ENCODE results near the gene TUBG1.
"Not testable (repeated sequence)": the region's sequence is repeated elsewhere in the genome, so short reads cannot be mapped to it uniquely, and the experiment has no call there.

Gene TUBG1

DNA sequence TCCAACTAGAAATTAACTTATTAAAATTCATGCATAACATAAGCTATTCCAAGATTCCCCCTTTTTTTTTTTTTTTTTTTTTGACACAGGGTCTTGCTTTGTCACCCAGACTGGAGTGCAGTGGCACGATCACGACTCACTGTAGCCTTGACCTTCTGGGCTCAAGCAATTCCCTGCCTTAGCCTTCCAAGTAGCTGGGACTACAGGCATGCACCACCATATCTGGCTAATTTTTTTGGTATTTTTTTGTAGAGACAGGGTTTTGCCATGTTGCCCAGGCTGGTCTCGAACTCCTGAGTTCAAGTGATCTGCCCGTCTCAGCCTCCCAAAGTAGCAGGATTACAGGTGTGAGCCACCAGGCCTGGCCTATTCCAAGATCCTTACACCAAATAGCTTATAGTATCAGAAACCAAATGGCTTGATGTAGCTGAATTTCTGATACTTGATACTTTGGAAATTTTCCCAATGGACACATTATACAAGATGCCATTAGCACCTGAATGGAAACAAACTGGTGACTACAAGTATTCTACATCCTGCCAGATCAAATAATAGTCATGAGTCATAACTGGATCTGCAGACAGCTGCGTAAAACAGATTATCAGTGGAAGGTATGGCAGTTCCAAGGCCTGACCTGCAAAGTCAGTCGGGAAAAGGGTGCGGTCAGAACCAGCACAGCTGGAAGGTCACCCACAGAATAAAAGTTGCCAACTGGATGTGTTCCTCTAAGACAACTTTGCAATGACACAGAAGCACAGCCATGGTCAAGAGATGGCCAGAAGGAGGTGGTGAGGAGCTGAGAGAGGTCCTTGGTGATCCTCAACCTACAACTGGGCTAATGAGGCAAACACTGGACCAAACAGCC is 14.5 kb downstream of the TUBG1 start:
- peak; percentile 62 for DNase-seq

GRCh38 chr17:42627032-42627764 is 17.7 kb downstream of the TUBG1 start:
- not testable (repeated sequence) for DNase-seq

- DNase-seq: no peak
Measured at GRCh38 chr17:42629411-42630009, 20.0 kb downstream of the TUBG1 start.

- no peak for DNase-seq
Measured at GRCh38 chr17:42632949-42633444, 23.5 kb downstream of the TUBG1 start.

DNA sequence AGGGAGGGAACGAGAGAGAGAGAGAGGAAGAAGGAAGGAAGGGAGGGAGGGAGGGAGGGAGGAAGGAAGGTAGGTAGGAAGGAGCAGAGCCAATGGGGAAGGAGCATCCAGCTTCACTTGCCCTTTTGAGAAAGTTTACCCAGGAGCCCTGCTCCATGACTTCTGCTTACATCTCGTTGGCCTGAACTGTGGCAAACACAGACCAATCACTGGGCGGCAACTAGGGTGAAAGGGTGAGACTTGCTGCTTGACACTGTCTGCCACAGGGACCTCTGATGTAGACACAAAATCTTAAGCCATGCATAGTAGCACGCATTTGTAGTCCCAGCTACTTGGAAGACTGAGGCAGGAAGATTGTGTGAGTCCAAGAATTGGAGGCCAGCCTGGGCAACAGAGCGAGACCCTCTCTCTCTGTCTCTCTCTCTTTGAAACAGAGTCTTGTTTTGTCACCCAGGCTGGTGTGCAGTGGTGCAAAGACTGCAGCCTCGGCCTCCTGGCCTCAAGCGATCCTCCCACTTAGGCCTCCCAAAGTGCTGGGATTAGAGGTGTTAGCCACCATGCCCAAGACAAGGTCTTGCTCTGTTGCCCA is 30.1 kb downstream of the TUBG1 start:
- DNase-seq: no peak

- no peak for DNase-seq
Measured at GRCh38 chr17:42640121-42640520, 30.6 kb downstream of the TUBG1 start.

GRCh38 chr17:42642336-42642735 is 32.9 kb downstream of the TUBG1 start:
- peak; percentile 44 for DNase-seq

DNA sequence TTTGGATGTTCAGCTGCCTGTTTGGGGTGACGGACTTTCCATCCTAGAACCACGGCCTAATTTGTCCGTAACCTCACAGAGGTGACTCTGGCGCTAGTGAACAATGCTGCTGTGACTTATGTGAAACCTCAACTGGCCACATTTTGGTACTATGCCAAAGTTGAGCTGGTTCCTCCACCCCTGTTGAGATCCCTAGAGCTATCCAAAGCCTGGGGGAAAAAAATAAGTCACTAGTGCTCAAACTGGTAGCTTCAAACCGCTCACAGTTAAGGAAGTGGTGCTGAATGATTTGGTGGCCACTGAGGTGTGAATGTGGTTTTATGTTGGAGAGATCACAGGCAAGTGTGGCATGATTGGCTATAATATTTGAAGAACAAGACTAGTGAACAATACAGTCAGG is 38.3 kb downstream of the TUBG1 start:
- DNase-seq: no peak

DNA sequence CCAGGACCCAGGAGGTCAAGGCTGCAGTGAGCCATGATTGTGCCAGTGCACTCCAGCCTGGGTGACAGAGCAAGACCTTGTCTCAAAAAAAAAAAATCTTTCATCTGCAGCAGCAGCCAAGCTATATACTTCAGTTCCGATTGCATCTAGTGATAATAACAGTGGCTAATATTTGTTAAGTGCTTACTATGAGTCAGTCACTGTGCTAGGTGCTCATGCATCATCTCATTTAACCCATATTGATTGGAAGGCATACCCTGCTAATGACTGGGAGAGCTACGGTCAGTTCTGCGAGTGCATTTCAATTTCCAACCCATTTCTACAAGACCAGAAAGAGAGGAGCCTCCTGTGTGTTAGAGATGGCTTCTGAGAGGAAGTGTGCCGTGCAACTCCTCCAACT is 41.9 kb downstream of the TUBG1 start:
- no peak for DNase-seq

- no peak for DNase-seq
Measured at GRCh38 chr17:42653179-42654124, 44.0 kb downstream of the TUBG1 start.

GRCh38 chr17:42655528-42655927 is 46.0 kb downstream of the TUBG1 start:
- no peak for DNase-seq

GRCh38 chr17:42657824-42658588 is 48.5 kb downstream of the TUBG1 start:
- DNase-seq: no peak

GRCh38 chr17:42659079-42659931 is 49.8 kb downstream of the TUBG1 start, which contains the start of gene TUBG2:
TUBG2 (plus strand) TSS chr17:42659284; CDS start chr17:42659504, 220 bp downstream.
- DNase-seq: peak; percentile 98

DNA sequence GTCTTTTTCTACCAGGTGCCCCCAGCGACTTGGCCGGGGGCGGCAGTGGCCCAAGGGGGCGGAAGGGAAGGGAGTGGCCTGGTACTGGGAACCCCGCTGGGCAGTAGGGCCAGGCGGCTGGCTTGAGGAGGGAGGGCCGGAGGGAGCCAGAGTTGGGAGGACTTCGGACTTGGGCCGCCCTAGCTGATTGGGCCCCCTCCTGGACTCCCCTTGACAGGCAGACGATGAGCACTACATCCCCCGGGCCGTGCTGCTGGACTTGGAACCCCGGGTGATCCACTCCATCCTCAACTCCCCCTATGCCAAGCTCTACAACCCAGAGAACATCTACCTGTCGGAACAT is 50.4 kb downstream of the TUBG1 start:
- not testable (repeated sequence) for DNase-seq

- peak; percentile 26 for DNase-seq
Measured at GRCh38 chr17:42660692-42661345, 51.3 kb downstream of the TUBG1 start.

Data from NCI-H69 (cell line).